ENCODE data around the gene ECI1.

DNA sequence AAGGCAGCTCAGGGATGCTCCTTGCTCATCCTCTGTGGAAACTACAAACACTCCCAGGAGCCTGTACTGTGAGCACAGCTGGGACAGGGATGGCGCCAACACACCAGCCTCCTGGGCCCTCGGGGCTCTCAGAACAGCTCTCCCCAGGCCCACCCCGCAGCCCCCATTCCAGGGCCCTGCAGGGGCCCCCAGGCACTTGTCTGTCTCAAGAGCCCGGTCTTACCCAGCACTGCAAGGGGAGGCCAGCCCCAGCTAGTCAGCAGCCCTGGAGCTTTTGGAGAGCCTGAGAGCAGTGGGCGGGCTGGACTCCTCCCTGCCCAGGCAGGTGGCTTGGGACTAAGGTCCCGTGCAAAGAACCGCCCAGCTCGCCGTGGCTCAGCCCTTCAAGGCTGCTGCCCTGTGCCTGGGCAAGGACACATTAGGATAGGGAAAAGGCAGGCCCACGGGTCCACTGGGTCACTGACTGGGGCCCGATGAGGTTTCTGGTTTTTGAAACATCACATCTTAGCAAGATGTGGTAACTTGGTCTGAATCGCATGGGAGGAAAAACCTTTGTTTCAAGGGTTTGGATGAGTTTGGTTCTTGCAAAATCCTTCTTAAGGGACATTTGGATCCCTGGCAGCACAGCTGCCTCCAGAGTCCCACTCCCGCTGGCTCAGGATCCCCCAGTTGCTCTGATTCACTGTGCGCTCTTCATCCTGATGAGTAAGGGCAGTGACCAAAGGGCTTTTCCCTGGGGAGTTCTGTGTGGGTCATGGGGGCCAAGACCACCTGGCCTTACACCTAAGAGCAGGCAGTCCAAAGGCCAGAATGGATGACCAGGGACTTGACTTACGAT, 12.3 kb downstream of the ECI1 start:
- TF ChIP-seq POLR2AphosphoS5 (IDR thresholded peaks at IDR 0.05; ENCODE audit: low read depth, low read length) (no peak; the same call in 1 of the 2 replicates), SIN3A (IDR thresholded peaks at IDR 0.05; ENCODE audit: borderline replicate concordance, insufficient read depth, low read length) (no peak)
- TF ChIP-seq, protein P1, sequence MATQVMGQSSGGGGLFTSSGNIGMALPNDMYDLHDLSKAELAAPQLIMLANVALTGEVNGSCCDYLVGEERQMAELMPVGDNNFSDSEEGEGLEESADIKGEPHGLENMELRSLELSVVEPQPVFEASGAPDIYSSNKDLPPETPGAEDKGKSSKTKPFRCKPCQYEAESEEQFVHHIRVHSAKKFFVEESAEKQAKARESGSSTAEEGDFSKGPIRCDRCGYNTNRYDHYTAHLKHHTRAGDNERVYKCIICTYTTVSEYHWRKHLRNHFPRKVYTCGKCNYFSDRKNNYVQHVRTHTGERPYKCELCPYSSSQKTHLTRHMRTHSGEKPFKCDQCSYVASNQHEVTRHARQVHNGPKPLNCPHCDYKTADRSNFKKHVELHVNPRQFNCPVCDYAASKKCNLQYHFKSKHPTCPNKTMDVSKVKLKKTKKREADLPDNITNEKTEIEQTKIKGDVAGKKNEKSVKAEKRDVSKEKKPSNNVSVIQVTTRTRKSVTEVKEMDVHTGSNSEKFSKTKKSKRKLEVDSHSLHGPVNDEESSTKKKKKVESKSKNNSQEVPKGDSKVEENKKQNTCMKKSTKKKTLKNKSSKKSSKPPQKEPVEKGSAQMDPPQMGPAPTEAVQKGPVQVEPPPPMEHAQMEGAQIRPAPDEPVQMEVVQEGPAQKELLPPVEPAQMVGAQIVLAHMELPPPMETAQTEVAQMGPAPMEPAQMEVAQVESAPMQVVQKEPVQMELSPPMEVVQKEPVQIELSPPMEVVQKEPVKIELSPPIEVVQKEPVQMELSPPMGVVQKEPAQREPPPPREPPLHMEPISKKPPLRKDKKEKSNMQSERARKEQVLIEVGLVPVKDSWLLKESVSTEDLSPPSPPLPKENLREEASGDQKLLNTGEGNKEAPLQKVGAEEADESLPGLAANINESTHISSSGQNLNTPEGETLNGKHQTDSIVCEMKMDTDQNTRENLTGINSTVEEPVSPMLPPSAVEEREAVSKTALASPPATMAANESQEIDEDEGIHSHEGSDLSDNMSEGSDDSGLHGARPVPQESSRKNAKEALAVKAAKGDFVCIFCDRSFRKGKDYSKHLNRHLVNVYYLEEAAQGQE (IDR thresholded peaks at IDR 0.05; ENCODE audit: insufficient read depth in 1 of 2, low read depth in 2 of 2, low read length in 2 of 2): no peak
